Endodermal cell (in vitro differentiated cells): Measurements from ENCODE around the gene STXBP6. TPM values are rescaled to one million over a fixed set of nuclear protein-coding genes. Genes with fewer than 3 reads are reported as not detected.

ENCODE experiments used
- DNase-seq: peaks from one replicate; pipeline ENCODE4 v3.0.0-alpha.2; 2017
- H3K27ac ChIP-seq: 2 replicates; pipeline ENCODE4 v1.5.1; 2013; ENCODE audit warnings: mild to moderate bottlenecking, low read depth, low read length, moderate library complexity
- H3K27me3 ChIP-seq: 2 replicates; pipeline ENCODE4 v1.6.1; 2013; ENCODE audit warnings: mild to moderate bottlenecking, low read length, moderate library complexity; ENCODE audit not compliant: insufficient read depth, control insufficient read depth, poor library complexity, severe bottlenecking
- H3K36me3 ChIP-seq: 2 replicates; pipeline ENCODE4 v1.7.0; 2013; ENCODE audit warnings: mild to moderate bottlenecking, low read length, moderate library complexity; ENCODE audit not compliant: control insufficient read depth, insufficient read depth
- H3K4me1 ChIP-seq: one replicate; pipeline ENCODE4 v1.7.0; 2013; ENCODE audit warnings: low read length; ENCODE audit not compliant: control insufficient read depth, insufficient read depth
- H3K4me3 ChIP-seq: 2 replicates; pipeline ENCODE4 v1.5.1; 2013; ENCODE audit warnings: mild to moderate bottlenecking, low read length, moderate library complexity
- H3K9ac ChIP-seq: 2 replicates; pipeline ENCODE4 v1.6.1; 2013; ENCODE audit warnings: mild to moderate bottlenecking, low read length, moderate library complexity; ENCODE audit not compliant: poor library complexity, severe bottlenecking; ENCODE audit errors: extremely low read depth
- H3K9me3 ChIP-seq: 2 replicates; pipeline ENCODE4 v1.6.1; 2013; ENCODE audit warnings: mild to moderate bottlenecking, low read length, moderate library complexity; ENCODE audit not compliant: control insufficient read depth
- H3K27ac Mint-ChIP-seq: 2 replicates; pipeline ENCODE4 v1.8.0; 2020; ENCODE audit warnings: mixed read lengths
- H3K27me3 Mint-ChIP-seq: 2 replicates; pipeline ENCODE4 v1.8.0; 2021; ENCODE audit warnings: mild to moderate bottlenecking, mixed read lengths; ENCODE audit not compliant: insufficient read depth
- H3K36me3 Mint-ChIP-seq: 2 replicates; pipeline ENCODE4 v1.8.0; 2020; ENCODE audit warnings: low read depth, mixed read lengths
- H3K4me1 Mint-ChIP-seq: 2 replicates; pipeline ENCODE4 v1.8.0; 2020; ENCODE audit warnings: mixed read lengths
- H3K4me3 Mint-ChIP-seq: 2 replicates; pipeline ENCODE4 v1.8.0; 2020; ENCODE audit warnings: mild to moderate bottlenecking, moderate library complexity, mixed read lengths
- H3K9me3 Mint-ChIP-seq: 2 replicates; pipeline ENCODE4 v1.8.0; 2020; ENCODE audit warnings: mild to moderate bottlenecking, mixed read lengths
- CTCF ChIP-seq: fragments of 200-600 bp; sonication (generic); conservative IDR thresholded peaks from 2 replicates; pipeline ENCODE4 v1.5.0; 2021; ENCODE audit warnings: antibody characterized with exemption, mild to moderate bottlenecking
- WGBS, 2 experiments: methylation state at CpG; one replicate each; pipeline versions ENCODE4 v1.1.5 to v1.1.7; 2013; ENCODE audit warnings: missing lambda C conversion rate in 2 of 2, mixed read lengths in 1 of 2; ENCODE audit not compliant: insufficient coverage in 1 of 2, insufficient read length in 1 of 2; 5-methylcytosine and 5-hydroxymethylcytosine counted together
- total RNA-seq, 2 donors: library from RNA; stranded (reverse); fragmentation: NEBNext Ultra II Directional in 1 of 2; extraction: Animal tissue kit (Norgen Biotek cat#: 25700) in 1 of 2; gene quantifications; 2 replicates in 1 of 2; 3 replicates in 1 of 2; pipeline ENCODE4 v1.2.1, GENCODE V29; 2021

Gene STXBP6
- total RNA-seq, 2 donors from 2014 or later = 0.64 to 1.5 TPM

- H3K27me3 Mint-ChIP-seq = no peaks in the 10 kb centered on the region
- H3K27ac ChIP-seq = no peak overlapping the region
- H3K9ac ChIP-seq = no peak overlapping the region
- H3K4me1 Mint-ChIP-seq = peaks cover 2% of the 10 kb centered on the region
- H3K4me3 Mint-ChIP-seq = no peak overlapping the region
- no peak overlapping the region for H3K4me3 ChIP-seq
- no peaks in the 10 kb centered on the region for H3K36me3 Mint-ChIP-seq
- no peaks in the 10 kb centered on the region for H3K27me3 ChIP-seq
- H3K9me3 Mint-ChIP-seq = no peaks in the 10 kb centered on the region
- 95 to 100% methylated on average over 1 to 2 of the region's 2 CpGs for WGBS, 2 experiments
- TF ChIP-seq CTCF = no peak
- no peaks in the 10 kb centered on the region for H3K4me1 ChIP-seq
- DNase-seq = no peak
- no peaks in the 10 kb centered on the region for H3K9me3 ChIP-seq
- no peaks in the 10 kb centered on the region for H3K36me3 ChIP-seq
- H3K27ac Mint-ChIP-seq = no peak overlapping the region
Measured at GRCh38 chr14:24904533-24904932, 145.4 kb downstream of the STXBP6 start.

GRCh38 chr14:24903337-24903736 lies 146.6 kb downstream of the STXBP6 start:
- H3K27ac ChIP-seq = no peak overlapping the region
- no peak overlapping the region for H3K4me3 ChIP-seq
- Mint-ChIP-seq H3K9me3 (no peaks in the 10 kb centered on the region), H3K27ac (no peak overlapping the region), H3K36me3 (no peaks in the 10 kb centered on the region), H3K4me1 (peaks cover 2% of the 10 kb centered on the region), H3K4me3 (no peak overlapping the region), H3K27me3 (no peaks in the 10 kb centered on the region)
- H3K36me3 ChIP-seq = no peaks in the 10 kb centered on the region
- no peak for DNase-seq
- no peak for TF ChIP-seq CTCF
- no peaks in the 10 kb centered on the region for H3K4me1 ChIP-seq
- no peaks in the 10 kb centered on the region for H3K27me3 ChIP-seq
- no peaks in the 10 kb centered on the region for H3K9me3 ChIP-seq
- H3K9ac ChIP-seq = no peak overlapping the region

- no peaks in the 10 kb centered on the region for H3K4me1 Mint-ChIP-seq
Measured at GRCh38 chr14:24900269-24901100, 149.5 kb downstream of the STXBP6 start.

More at GRCh38 chr14:24900269-24901100, 149.5 kb downstream of the STXBP6 start:
- Histone ChIP-seq H3K9ac (no peak overlapping the region), H3K36me3 (no peaks in the 10 kb centered on the region), H3K4me3 (no peak overlapping the region), H3K9me3 (no peaks in the 10 kb centered on the region), H3K27me3 (no peaks in the 10 kb centered on the region), H3K4me1 (no peaks in the 10 kb centered on the region), H3K27ac (no peak overlapping the region)
- Mint-ChIP-seq H3K27me3 (no peaks in the 10 kb centered on the region), H3K36me3 (no peaks in the 10 kb centered on the region), H3K4me3 (no peak overlapping the region), H3K9me3 (no peaks in the 10 kb centered on the region), H3K27ac (no peak overlapping the region)
- DNase-seq = no peak
- no peak for TF ChIP-seq CTCF
- WGBS, 2 experiments = 80 to 92% methylated on average over 3 of the region's 6 CpGs
